SH-SY5Y (cell line): ENCODE measurements around the gene CHRM3.

Experiments used
- GATA2 ChIP-seq: IDR thresholded peaks from 2 replicates; pipeline ENCODE4 v1.6.1; 2011; ENCODE audit warnings: mild to moderate bottlenecking, low read depth, low read length
- GATA3 ChIP-seq: IDR thresholded peaks from 2 replicates; pipeline ENCODE4 v1.6.1; 2011; ENCODE audit warnings: low read depth, mild to moderate bottlenecking, low read length, moderate library complexity

CHRM3 gene

GRCh38 chr1:239383714-239384113 lies 2.7 kb upstream of the CHRM3 start:
- TF ChIP-seq GATA2 (no peak), GATA3 (no peak)

GRCh38 chr1:239387304-239388158 lies 1.2 kb downstream of the CHRM3 start:
- TF ChIP-seq GATA2 (no peak), GATA3 (no peak)

GRCh38 chr1:239388159-239388485 lies 1.8 kb downstream of the CHRM3 start:
- TF ChIP-seq GATA2, result no peak
- TF ChIP-seq GATA3, result no peak

- TF ChIP-seq GATA3, result no peak
- TF ChIP-seq GATA2, result no peak
Observed at GRCh38 chr1:239388578-239388977, 2.2 kb downstream of the CHRM3 start.

GRCh38 chr1:239389703-239390102 lies 3.3 kb downstream of the CHRM3 start:
- no peak for TF ChIP-seq GATA3
- no peak for TF ChIP-seq GATA2

GRCh38 chr1:239392271-239392670 lies 5.9 kb downstream of the CHRM3 start:
- no peak for TF ChIP-seq GATA3
- no peak for TF ChIP-seq GATA2

GRCh38 chr1:239394107-239394506 lies 7.7 kb downstream of the CHRM3 start:
- TF ChIP-seq GATA2, result no peak
- no peak for TF ChIP-seq GATA3

GRCh38 chr1:239413916-239414315 lies 27.5 kb downstream of the CHRM3 start:
- TF ChIP-seq GATA3, result no peak

- TF ChIP-seq GATA3 (no peak), GATA2 (no peak)
Observed at GRCh38 chr1:239417221-239417620, 30.9 kb downstream of the CHRM3 start.

- TF ChIP-seq GATA2, result no peak
- TF ChIP-seq GATA3, result no peak
Observed at GRCh38 chr1:239417986-239418640, 31.7 kb downstream of the CHRM3 start.

- TF ChIP-seq GATA2 (no peak), GATA3 (no peak)
Observed at GRCh38 chr1:239418681-239419080, 32.3 kb downstream of the CHRM3 start.

GRCh38 chr1:239421811-239422210 lies 35.4 kb downstream of the CHRM3 start:
- no peak for TF ChIP-seq GATA3
- TF ChIP-seq GATA2, result no peak

GRCh38 chr1:239422818-239423217 lies 36.5 kb downstream of the CHRM3 start:
- TF ChIP-seq GATA3, result no peak
- TF ChIP-seq GATA2, result no peak

GRCh38 chr1:239426821-239427475 lies 40.6 kb downstream of the CHRM3 start:
- no peak for TF ChIP-seq GATA3
- no peak for TF ChIP-seq GATA2

GRCh38 chr1:239427712-239428111 lies 41.3 kb downstream of the CHRM3 start:
- TF ChIP-seq GATA2, result no peak
- TF ChIP-seq GATA3, result no peak
